Mucosa of gallbladder (tissue), 1 donor: Measurements from ENCODE around the gene NME8. TPM values are rescaled to one million over a fixed set of nuclear protein-coding genes. Genes with fewer than 3 reads are reported as not detected.

Experiments
- DNase-seq: peaks from one replicate; pipeline ENCODE4 v3.0.0-alpha.2; 2020; ENCODE audit warnings: low spot score
- total RNA-seq: library from RNA; stranded (reverse); gene quantifications from one replicate; pipeline ENCODE4 v1.2.1, GENCODE V29; 2021
- donor health status: DM: no; HTN: no; CAD: no.

Gene NME8
- total RNA-seq, 1 donor from 2014 or later: 0.89 TPM

GRCh38 chr7:37932543-37932942 lies 84.1 kb downstream of the NME8 start:
- no peak for DNase-seq

- no peak for DNase-seq
Observed at GRCh38 chr7:37933018-37933566, 84.7 kb downstream of the NME8 start.

GRCh38 chr7:37942934-37943610 lies 94.7 kb downstream of the NME8 start:
- peak; percentile 60 for DNase-seq

- DNase-seq: no peak
Observed at GRCh38 chr7:37943905-37944736, 95.7 kb downstream of the NME8 start.

GRCh38 chr7:37944737-37945054 lies 96.3 kb downstream of the NME8 start:
- DNase-seq: no peak

- DNase-seq: no peak
Observed at GRCh38 chr7:37945336-37945735, 96.9 kb downstream of the NME8 start.

- no peak for DNase-seq
Observed at GRCh38 chr7:37947138-37947940, 98.9 kb downstream of the NME8 start.

- DNase-seq: no peak
Observed at GRCh38 chr7:37947941-37948210, 99.5 kb downstream of the NME8 start.

Other genes starting within 250 kb of the NME8 start
- 1.9 TPM for gene GPR141, start 164.8 kb upstream of the NME8 start, total RNA-seq
- gene SFRP4, start 68.2 kb downstream of the NME8 start, total RNA-seq: 0.43 TPM
- gene EPDR1, start 72.0 kb downstream of the NME8 start, total RNA-seq: 23.2 TPM